GM12891 (cell line): ENCODE data around the gene RANGAP1.

ENCODE experiments used
- POLR2A ChIP-seq: IDR thresholded peaks from 2 replicates; pipeline ENCODE4 v1.6.1; 2011; ENCODE audit warnings: low read depth, low read length, control low read depth
- POLR2AphosphoS5 ChIP-seq: IDR thresholded peaks from 2 replicates; pipeline ENCODE4 v1.6.1; 2011; ENCODE audit warnings: low read depth, low read length, control low read depth

- TF ChIP-seq POLR2A (no peak), POLR2AphosphoS5 (no peak)
These were observed 35.9 kb downstream of the RANGAP1 start for GRCh38 chr22:41250127-41250526.
